ENCODE data around the gene POLR3F. TPM values are rescaled to one million over a fixed set of nuclear protein-coding genes. Genes with fewer than 3 reads are reported as not detected.
A peak's percentile ranks its signal among the peaks of the same experiment; 100 is the strongest.
"Not testable (repeated sequence)": the region's sequence is repeated elsewhere in the genome, so short reads cannot be mapped to it uniquely, and the experiment has no call there.

Gene POLR3F
- total RNA-seq, 1 donor from 2014 or later, result 15.7 TPM

- peak; percentile 21 to 35 for DNase-seq (ENCODE audit: low read depth in 2 of 2)
These were observed 37.4 kb downstream of the POLR3F start for GRCh38 chr20:18504479-18505060.

- DNase-seq (ENCODE audit: low read depth in 2 of 2), result no peak
These were observed 39.6 kb downstream of the POLR3F start for GRCh38 chr20:18506744-18507143.

- peak; percentile 97 to 98 for DNase-seq (ENCODE audit: low read depth in 2 of 2)
These were observed 40.3 kb downstream of the POLR3F start, which contains the start of gene SEC23B for GRCh38 chr20:18507218-18508191. Gene SEC23B (plus strand): TSS chr20:18507940. CDS start chr20:18510836, 2,896 bp downstream.

- DNase-seq (ENCODE audit: low read depth in 2 of 2), result no peak
These were observed 44.4 kb downstream of the POLR3F start for GRCh38 chr20:18511571-18511970.

GRCh38 chr20:18513208-18513607 is 46.0 kb downstream of the POLR3F start:
- DNase-seq (ENCODE audit: low read depth in 2 of 2), result no peak

- no peak for DNase-seq (ENCODE audit: low read depth in 2 of 2)
These were observed 46.9 kb downstream of the POLR3F start for GRCh38 chr20:18514127-18514526.

GRCh38 chr20:18515973-18516372 is 48.8 kb downstream of the POLR3F start:
- no peak for DNase-seq (ENCODE audit: low read depth in 2 of 2)

- not testable (repeated sequence) for DNase-seq (ENCODE audit: low read depth in 2 of 2)
These were observed 54.9 kb downstream of the POLR3F start for GRCh38 chr20:18522066-18522465.

- no peak for DNase-seq (ENCODE audit: low read depth in 2 of 2)
These were observed 55.9 kb downstream of the POLR3F start for GRCh38 chr20:18523066-18523465.

- DNase-seq (ENCODE audit: low read depth in 2 of 2), result no peak
These were observed 57.5 kb downstream of the POLR3F start for GRCh38 chr20:18524646-18525045.

GRCh38 chr20:18526761-18527160 is 59.6 kb downstream of the POLR3F start:
- not testable (repeated sequence) for DNase-seq (ENCODE audit: low read depth in 2 of 2)

- no peak for DNase-seq (ENCODE audit: low read depth in 2 of 2)
These were observed 60.1 kb downstream of the POLR3F start for GRCh38 chr20:18527339-18527738.

- DNase-seq (ENCODE audit: low read depth in 2 of 2), result no peak
These were observed 60.6 kb downstream of the POLR3F start for GRCh38 chr20:18527836-18528235.

GRCh38 chr20:18529041-18529440 is 61.9 kb downstream of the POLR3F start:
- DNase-seq (ENCODE audit: low read depth in 2 of 2), result no peak

- no peak for DNase-seq (ENCODE audit: low read depth in 2 of 2)
These were observed 65.4 kb downstream of the POLR3F start for GRCh38 chr20:18532626-18533025.

- no peak for DNase-seq (ENCODE audit: low read depth in 2 of 2)
These were observed 66.3 kb downstream of the POLR3F start for GRCh38 chr20:18533491-18533890.

GRCh38 chr20:18533978-18534644 is 66.9 kb downstream of the POLR3F start:
- DNase-seq (ENCODE audit: low read depth in 2 of 2), result peak; percentile 12 to 26

Other genes with a start within 250 kb of the POLR3F start
- gene ZNF133, start 178.9 kb upstream of the POLR3F start, total RNA-seq, result 10.9 and 16.6 TPM in 2 replicates
- 0.26 and 0.38 TPM in 2 replicates for gene DZANK1, start 360 bp upstream of the POLR3F start, total RNA-seq
- 9.6 and 10.4 TPM in 2 replicates for gene RBBP9, start 29.8 kb downstream of the POLR3F start, total RNA-seq
- gene SEC23B, start 40.5 kb downstream of the POLR3F start, total RNA-seq, result 33.5 and 39.4 TPM in 2 replicates
- 47.4 and 75.5 TPM in 2 replicates for gene SMIM26, start 100.0 kb downstream of the POLR3F start, total RNA-seq
- gene DTD1, start 120.7 kb downstream of the POLR3F start, total RNA-seq, result 45.1 and 61.9 TPM in 2 replicates